GM18499 (cell line): ENCODE measurements around the gene IDH3G.

ENCODE experiments used
- ATAC-seq: cut with Tn5 transposase; IDR thresholded peaks from one replicate; pipeline ENCODE4 v1.9.1; 2021; ENCODE audit warnings: moderate number of reproducible peaks; ENCODE audit not compliant: insufficient read depth, unreplicated experiment

The IDH3G gene

GRCh38 chrX:153736871-153737441, 57.2 kb downstream of the IDH3G start:
- no peak for ATAC-seq

- no peak for ATAC-seq
Observed at GRCh38 chrX:153736071-153736820, 57.9 kb downstream of the IDH3G start.
